Measurements from ENCODE around the gene TRIM44.
"Not testable (repeated sequence)": the region's sequence is repeated elsewhere in the genome, so short reads cannot be mapped to it uniquely, and the experiment has no call there.

The TRIM44 gene

GRCh38 chr11:35815556-35816315, 153.2 kb downstream of the TRIM44 start:
- no peak for DNase-seq (ENCODE audit: low spot score)

GRCh38 chr11:35820614-35821013, 158.0 kb downstream of the TRIM44 start:
- DNase-seq (ENCODE audit: low spot score), result no peak

- DNase-seq (ENCODE audit: low spot score), result no peak
Measured at GRCh38 chr11:35822815-35823495, 160.4 kb downstream of the TRIM44 start.

GRCh38 chr11:35823742-35824298, 161.2 kb downstream of the TRIM44 start:
- no peak for DNase-seq (ENCODE audit: low spot score)

- no peak for DNase-seq (ENCODE audit: low spot score)
Measured at GRCh38 chr11:35825386-35825785, 162.8 kb downstream of the TRIM44 start.

- no peak for DNase-seq (ENCODE audit: low spot score)
Measured at GRCh38 chr11:35826006-35826405, 163.4 kb downstream of the TRIM44 start.

GRCh38 chr11:35826949-35827348, 164.4 kb downstream of the TRIM44 start:
- DNase-seq (ENCODE audit: low spot score), result no peak

GRCh38 chr11:35836205-35836604, 173.6 kb downstream of the TRIM44 start:
- DNase-seq (ENCODE audit: low spot score), result no peak

GRCh38 chr11:35838071-35838470, 175.5 kb downstream of the TRIM44 start:
- no peak for DNase-seq (ENCODE audit: low spot score)

- not testable (repeated sequence) for DNase-seq (ENCODE audit: low spot score)
Measured at GRCh38 chr11:35838697-35839367, 176.3 kb downstream of the TRIM44 start.

- DNase-seq (ENCODE audit: low spot score), result no peak
Measured at GRCh38 chr11:35839368-35840161, 177.0 kb downstream of the TRIM44 start.

GRCh38 chr11:35841733-35842132, 179.2 kb downstream of the TRIM44 start:
- DNase-seq (ENCODE audit: low spot score), result no peak

- no peak for DNase-seq (ENCODE audit: low spot score)
Measured at GRCh38 chr11:35842958-35843357, 180.4 kb downstream of the TRIM44 start.

GRCh38 chr11:35844579-35844978, 182.0 kb downstream of the TRIM44 start:
- no peak for DNase-seq (ENCODE audit: low spot score)

- DNase-seq (ENCODE audit: low spot score), result no peak
Measured at GRCh38 chr11:35845860-35846259, 183.3 kb downstream of the TRIM44 start.

GRCh38 chr11:35846874-35847273, 184.3 kb downstream of the TRIM44 start:
- DNase-seq (ENCODE audit: low spot score), result no peak

- no peak for DNase-seq (ENCODE audit: low spot score)
Measured at GRCh38 chr11:35847473-35847872, 184.9 kb downstream of the TRIM44 start.

- DNase-seq (ENCODE audit: low spot score), result no peak
Measured at GRCh38 chr11:35848616-35849015, 186.0 kb downstream of the TRIM44 start.

GRCh38 chr11:35850191-35850590, 187.6 kb downstream of the TRIM44 start:
- DNase-seq (ENCODE audit: low spot score), result no peak

GRCh38 chr11:35851342-35851741, 188.8 kb downstream of the TRIM44 start:
- no peak for DNase-seq (ENCODE audit: low spot score)

- no peak for DNase-seq (ENCODE audit: low spot score)
Measured at GRCh38 chr11:35852056-35852455, 189.5 kb downstream of the TRIM44 start.

- no peak for DNase-seq (ENCODE audit: low spot score)
Measured at GRCh38 chr11:35853971-35854370, 191.4 kb downstream of the TRIM44 start.
